Measurements from ENCODE around the gene HAGHL. TPM values are rescaled to one million over a fixed set of nuclear protein-coding genes. Genes with fewer than 3 reads are reported as not detected.
"Not testable (repeated sequence)": the region's sequence is repeated elsewhere in the genome, so short reads cannot be mapped to it uniquely, and the experiment has no call there.

HAGHL gene
- total RNA-seq, 1 experiment from 2014 or later = 7.8 TPM

DNA sequence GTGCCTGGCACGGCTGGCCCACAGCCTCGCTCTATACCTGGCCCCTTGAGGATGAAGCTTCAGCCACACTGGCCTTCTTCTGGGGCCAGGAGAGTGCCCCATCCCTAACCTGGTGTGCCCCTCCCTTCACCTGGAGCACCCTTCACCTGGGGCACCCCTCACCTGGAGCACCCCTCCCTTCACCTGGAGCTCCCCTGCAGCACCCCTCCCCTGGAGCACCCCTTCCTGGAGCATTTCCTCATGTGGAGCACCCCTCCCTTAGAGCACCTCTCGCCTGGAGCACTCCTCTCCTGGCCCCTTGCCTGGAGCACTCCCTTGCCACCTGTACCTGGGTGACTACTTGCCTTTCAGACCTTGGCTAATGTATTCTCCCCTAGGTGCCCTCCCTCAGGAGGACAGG lies 18.9 kb upstream of the HAGHL start:
- H3K36me3 ChIP-seq = no peaks in the 10 kb centered on the region
- DNase-seq (ENCODE audit: low read depth in 1 of 2, low spot score in 2 of 2) = no peak
- peaks cover 57% of the 10 kb centered on the region for H3K27me3 ChIP-seq (replicated peaks)

DNA sequence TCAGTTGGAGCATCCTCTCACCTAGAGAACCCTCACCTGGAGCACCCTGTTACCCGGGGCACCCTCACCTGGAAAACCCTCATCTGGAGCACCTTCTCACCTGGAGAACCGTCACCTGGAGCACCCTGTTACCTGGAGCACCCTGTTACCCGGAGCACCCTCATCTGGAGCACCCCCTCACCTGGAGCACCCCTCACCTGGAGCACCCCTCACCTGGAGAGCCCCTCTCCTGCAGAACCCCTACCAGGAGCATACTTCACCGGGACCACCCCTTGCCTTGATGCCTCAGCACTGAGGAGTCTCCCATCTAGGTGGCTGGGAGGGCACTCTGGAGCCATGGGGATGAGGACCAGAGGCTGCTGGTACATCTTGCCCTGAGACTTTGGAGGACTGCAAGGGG lies 17.9 kb upstream of the HAGHL start:
- H3K4me3 ChIP-seq = no peak overlapping the region
- peaks cover 11% of the 10 kb centered on the region for H3K4me1 ChIP-seq (replicated peaks)
- H3K27ac ChIP-seq = no peak overlapping the region
- DNase-seq (ENCODE audit: low read depth in 1 of 2, low spot score in 2 of 2) = no peak
- H3K9me3 ChIP-seq (replicated peaks) = no peaks in the 10 kb centered on the region
- H3K27me3 ChIP-seq (replicated peaks) = peaks cover 48% of the 10 kb centered on the region
- H3K36me3 ChIP-seq = no peaks in the 10 kb centered on the region

More for the DNA sequence above, 18.9 kb upstream of the HAGHL start:
- H3K4me1 ChIP-seq (replicated peaks) = peaks cover 11% of the 10 kb centered on the region
- H3K4me3 ChIP-seq = no peak overlapping the region
- no peak overlapping the region for H3K27ac ChIP-seq
- no peaks in the 10 kb centered on the region for H3K9me3 ChIP-seq (replicated peaks)

DNA sequence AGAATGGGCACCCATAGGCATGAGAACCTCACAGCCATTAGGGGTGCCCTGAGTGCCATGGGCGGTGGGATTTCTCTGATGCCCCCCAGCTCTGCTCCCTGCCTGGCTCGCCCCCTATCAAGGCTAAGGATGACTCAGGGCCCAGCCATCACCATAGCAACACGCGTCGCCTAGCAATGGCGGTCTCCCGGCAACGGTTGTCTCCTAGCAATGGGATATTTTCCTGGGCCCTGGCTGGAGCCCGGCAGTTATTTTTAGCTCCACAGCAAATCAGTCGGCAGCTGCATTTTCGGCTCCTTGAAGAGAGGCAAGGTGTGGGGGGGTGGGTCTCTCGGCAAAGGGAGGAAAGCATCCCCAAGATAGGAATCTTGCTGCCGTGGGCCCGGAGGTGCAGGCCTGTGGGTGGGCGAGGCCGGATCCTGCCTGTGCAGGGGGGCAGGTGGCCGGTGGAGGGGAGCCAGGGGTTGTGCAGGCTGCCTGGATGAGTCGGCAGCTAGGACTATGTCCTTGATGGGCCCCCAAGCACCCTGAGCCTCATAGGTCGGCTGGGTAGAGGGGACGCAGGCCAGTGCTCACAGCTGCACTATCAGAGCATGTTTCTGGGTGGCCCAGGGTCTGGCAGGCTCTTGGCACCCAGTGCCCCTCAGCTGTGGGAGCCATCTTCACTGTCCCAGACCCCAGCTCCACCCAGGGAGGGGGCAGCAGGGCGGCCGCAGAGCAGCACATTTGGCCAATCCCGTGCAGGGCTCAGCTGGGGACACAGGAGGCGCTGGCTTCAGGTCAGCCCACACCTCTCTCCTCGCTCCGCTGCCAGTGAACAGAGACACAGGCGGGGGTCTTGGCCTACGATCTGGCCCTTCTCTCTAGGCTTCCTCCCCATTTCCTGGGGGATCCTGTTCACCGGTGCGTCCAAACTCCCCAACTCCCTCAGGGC lies 17.1 kb upstream of the HAGHL start:
- no peak overlapping the region for H3K27ac ChIP-seq
- no peak overlapping the region for H3K4me3 ChIP-seq
- H3K36me3 ChIP-seq = no peaks in the 10 kb centered on the region
- H3K27me3 ChIP-seq (replicated peaks) = peaks cover 39% of the 10 kb centered on the region
- H3K4me1 ChIP-seq (replicated peaks) = peaks cover 19% of the 10 kb centered on the region
- peak; percentile 66 to 85 for DNase-seq (ENCODE audit: low read depth in 1 of 2, low spot score in 2 of 2)
- no peaks in the 10 kb centered on the region for H3K9me3 ChIP-seq (replicated peaks)

DNA sequence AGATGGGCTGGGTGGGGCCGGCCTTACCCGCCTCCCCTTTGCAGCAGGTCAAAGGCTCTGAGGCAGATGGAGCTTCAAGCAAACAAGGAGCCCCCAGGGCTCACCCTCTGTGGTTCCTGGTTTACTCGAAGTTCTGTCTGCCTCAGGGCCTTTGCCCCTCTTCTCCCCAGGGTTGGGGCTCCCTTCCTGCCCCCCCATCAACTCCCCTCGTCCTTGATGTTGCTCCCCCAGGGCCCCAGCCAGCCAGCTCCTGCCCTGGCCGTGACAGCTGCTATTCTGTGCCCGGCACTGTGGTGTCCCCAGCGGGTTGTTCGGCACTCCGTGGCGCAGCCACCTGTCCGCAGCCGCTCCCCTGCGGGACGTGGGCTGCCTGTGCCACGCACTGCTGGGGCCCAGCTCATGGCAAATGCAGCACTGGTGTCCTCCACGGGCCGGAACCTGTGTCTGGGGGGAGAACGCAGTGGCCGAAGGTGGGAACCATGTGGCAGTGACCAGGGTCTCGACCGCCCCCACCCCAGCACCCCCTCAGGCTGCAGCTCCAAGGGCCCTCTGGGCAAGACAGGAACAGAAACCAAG lies 16.3 kb upstream of the HAGHL start:
- DNase-seq (ENCODE audit: low read depth in 1 of 2, low spot score in 2 of 2) = no peak
- Histone ChIP-seq H3K4me1 (replicated peaks) (peaks cover 25% of the 10 kb centered on the region), H3K4me3 (no peak overlapping the region), H3K9me3 (replicated peaks) (peaks cover 3% of the 10 kb centered on the region; the same call in 1 of the 2 replicates), H3K27me3 (replicated peaks) (peaks cover 36% of the 10 kb centered on the region), H3K27ac (no peak overlapping the region), H3K36me3 (peaks cover 3% of the 10 kb centered on the region; the same call in 1 of the 2 replicates)

DNA sequence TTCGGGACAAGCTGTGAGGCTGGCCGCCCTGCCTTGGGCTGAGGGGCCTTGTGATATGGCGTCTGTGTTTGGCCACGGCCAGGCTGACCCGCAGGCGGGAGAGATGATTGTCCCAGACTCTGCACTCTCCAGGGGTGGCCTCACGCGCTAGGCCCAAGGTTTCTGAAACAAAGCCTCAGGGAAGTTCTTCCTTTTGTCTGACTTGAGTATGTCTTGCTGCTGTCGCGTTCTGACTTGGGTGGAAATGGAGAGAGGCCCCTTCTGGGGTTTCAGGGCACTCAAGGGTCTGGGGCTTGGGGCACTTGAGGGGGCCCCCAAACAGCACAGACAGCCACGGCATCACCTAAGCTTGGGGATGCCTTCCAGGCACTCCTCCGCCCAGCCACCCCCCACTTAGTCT lies 15.8 kb upstream of the HAGHL start:
- H3K36me3 ChIP-seq = peaks cover 3% of the 10 kb centered on the region; the same call in 1 of the 2 replicates
- H3K9me3 ChIP-seq (replicated peaks) = peaks cover 3% of the 10 kb centered on the region; the same call in 1 of the 2 replicates
- peaks cover 34% of the 10 kb centered on the region for H3K27me3 ChIP-seq (replicated peaks)
- peaks cover 30% of the 10 kb centered on the region for H3K4me1 ChIP-seq (replicated peaks)
- H3K4me3 ChIP-seq = no peak overlapping the region
- no peak overlapping the region for H3K27ac ChIP-seq
- DNase-seq (ENCODE audit: low read depth in 1 of 2, low spot score in 2 of 2) = no peak

DNA sequence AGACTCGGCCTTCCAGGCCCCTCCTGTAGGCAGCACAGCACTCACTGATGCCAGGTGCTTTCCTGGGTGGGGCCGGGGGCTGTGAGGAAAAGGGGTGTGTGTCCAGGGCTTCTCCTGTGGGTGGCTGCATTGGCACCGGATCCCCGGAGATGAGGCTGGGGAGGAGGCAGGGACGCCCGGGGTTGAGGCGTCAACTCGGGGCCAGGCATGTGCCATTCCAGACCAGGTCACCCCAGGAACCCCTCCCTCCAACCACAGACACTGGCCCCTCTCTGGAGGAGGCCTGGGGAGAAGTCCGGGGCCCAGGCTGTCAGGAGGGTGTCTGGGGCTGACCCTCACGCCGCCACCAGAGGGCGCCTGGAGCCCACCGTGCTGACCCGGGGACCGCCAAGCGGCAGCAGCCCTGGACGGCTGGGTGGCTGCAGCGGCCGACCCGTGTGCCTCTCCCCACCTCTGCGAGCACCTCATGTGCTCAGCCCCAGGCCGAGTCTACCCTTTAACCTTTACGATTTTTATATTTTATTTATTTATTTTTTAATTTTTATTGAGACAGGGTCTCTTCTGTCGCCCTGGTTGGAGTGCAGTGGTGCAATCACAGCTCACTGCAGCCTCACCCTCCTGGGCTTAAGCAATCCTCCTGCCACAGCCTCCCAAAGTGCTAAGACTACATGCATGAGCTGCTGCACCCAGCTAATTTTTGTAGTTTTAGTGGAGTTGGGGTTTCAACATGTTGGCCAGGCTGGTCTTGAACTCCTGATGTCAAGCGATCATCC lies 15.2 kb upstream of the HAGHL start:
- Histone ChIP-seq H3K4me1 (replicated peaks) (peaks cover 34% of the 10 kb centered on the region), H3K27ac (no peak overlapping the region), H3K27me3 (replicated peaks) (peaks cover 27% of the 10 kb centered on the region), H3K36me3 (peaks cover 3% of the 10 kb centered on the region; the same call in 1 of the 2 replicates), H3K9me3 (replicated peaks) (peaks cover 3% of the 10 kb centered on the region; the same call in 1 of the 2 replicates), H3K4me3 (no peak overlapping the region)
- peak; percentile 62 to 84 for DNase-seq (ENCODE audit: low read depth in 1 of 2, low spot score in 2 of 2)

DNA sequence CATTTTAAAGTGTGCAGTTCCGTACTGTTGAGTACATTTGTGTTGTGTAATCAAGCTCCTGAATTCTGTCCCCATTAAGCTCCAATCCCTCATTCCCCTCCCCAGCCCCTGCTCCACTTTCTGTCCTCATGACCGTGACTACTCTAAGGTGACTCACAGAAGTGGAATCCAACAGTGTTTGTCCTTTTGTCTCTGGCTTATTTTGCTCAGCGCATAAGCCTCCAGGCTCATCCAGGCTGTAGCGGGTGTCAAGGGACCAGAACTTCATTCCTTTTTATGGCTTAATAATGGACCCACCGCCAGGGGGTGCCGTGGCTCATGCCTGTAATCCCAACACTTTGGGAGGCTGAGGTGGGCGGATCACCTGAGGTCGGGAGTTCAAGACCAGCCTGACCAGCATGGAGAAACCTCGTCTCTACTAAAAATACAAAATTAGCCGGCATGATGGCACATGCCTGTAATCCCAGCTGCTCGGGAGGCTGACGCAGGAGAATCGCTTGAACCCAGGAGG lies 14.1 kb upstream of the HAGHL start:
- peak; percentile 89 to 92 for DNase-seq (ENCODE audit: low read depth in 1 of 2, low spot score in 2 of 2)
- Histone ChIP-seq H3K4me1 (replicated peaks) (peaks cover 34% of the 10 kb centered on the region), H3K27me3 (replicated peaks) (peaks cover 22% of the 10 kb centered on the region)
- H3K36me3 ChIP-seq; H3K9me3 ChIP-seq (replicated peaks); H3K4me3 ChIP-seq; H3K27ac ChIP-seq: not testable (repeated sequence)

DNA sequence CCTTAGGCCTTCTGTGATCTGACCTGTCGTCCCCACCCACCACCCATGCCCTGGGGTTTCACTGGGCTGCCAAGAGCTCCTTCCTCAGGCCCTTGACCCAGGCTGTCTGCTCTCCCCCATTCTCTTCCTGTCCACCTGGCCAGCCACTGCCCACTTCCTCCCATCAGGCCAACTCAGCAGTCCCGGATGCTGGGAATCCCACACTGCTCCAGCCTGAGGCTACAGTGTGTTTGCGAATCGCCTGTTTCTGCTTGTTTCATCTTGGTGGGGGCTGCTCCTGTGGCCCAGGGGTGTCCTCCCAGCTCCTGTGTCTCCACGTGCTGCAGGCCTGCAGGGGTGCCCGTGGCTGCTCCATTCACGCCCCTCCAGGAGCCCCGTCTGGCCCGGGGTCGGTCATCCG lies 12.8 kb upstream of the HAGHL start:
- no peak for DNase-seq (ENCODE audit: low read depth in 1 of 2, low spot score in 2 of 2)
- peaks cover 35% of the 10 kb centered on the region for H3K4me1 ChIP-seq (replicated peaks)
- peaks cover 3% of the 10 kb centered on the region; the same call in 1 of the 2 replicates for H3K9me3 ChIP-seq (replicated peaks)
- no peak overlapping the region for H3K4me3 ChIP-seq
- H3K27ac ChIP-seq = no peak overlapping the region
- peaks cover 20% of the 10 kb centered on the region for H3K27me3 ChIP-seq (replicated peaks)
- peaks cover 3% of the 10 kb centered on the region; the same call in 1 of the 2 replicates for H3K36me3 ChIP-seq

DNA sequence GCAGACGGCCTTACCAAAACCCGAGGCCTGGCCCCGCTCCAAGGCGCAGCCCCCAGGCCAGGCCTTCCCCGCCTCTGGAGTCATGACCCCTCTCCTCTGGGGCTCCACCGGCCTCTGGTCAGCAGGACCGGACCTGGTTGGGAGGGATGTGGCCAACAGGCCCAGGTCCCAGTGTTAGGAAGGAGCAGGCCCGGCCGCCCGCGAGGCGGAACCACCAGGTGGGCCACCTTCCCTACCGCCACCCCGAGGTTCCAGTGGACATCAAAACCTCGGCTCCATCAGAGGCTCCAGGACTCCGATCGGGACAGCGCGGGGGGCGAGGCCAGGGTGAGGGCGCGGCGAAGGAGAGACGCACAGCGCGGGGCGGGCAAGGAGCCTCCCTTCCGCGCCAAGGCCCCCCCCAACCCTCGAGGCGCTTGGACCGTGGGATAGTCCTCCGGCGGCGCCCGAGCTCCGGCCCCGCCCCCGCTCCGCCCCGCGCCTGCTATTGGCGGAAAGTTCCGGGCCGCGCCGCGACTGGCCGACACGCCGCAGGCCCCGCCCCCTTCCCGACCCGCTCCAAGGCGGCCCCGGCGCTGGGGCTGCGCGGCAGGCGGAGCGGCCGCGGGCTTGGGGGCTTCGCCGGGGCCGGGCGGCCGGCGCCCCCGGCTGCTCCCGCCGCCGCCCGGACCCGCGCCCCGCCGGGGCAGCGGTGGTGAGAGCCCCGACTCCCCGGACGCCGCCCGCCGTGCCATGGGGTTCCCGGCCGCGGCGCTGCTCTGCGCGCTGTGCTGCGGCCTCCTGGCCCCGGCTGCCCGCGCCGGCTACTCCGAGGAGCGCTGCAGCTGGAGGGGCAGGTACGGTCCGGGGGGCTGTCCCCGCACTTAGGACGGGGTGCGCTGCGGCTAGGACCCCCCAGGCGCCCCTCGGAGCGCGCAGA lies 12.1 kb upstream of the HAGHL start, which contains the start of gene METRN:
METRN (plus strand) TSS at position 561 of the 919 bp plus-strand sequence; CDS start at position 733, 172 bp downstream.
- peak within 1 kb of the TSS; percentile 62 for H3K4me3 ChIP-seq
- H3K9me3 ChIP-seq (replicated peaks) = peaks cover 3% of the 10 kb centered on the region; the same call in 1 of the 2 replicates
- peaks cover 38% of the 10 kb centered on the region for H3K4me1 ChIP-seq (replicated peaks)
- DNase-seq (ENCODE audit: low read depth in 1 of 2, low spot score in 2 of 2) = peak; percentile 84 to 92
- H3K36me3 ChIP-seq = peaks cover 3% of the 10 kb centered on the region; the same call in 1 of the 2 replicates
- peaks cover 12% of the 10 kb centered on the region for H3K27me3 ChIP-seq (replicated peaks)
- no peak within 1 kb of the TSS for H3K27ac ChIP-seq

DNA sequence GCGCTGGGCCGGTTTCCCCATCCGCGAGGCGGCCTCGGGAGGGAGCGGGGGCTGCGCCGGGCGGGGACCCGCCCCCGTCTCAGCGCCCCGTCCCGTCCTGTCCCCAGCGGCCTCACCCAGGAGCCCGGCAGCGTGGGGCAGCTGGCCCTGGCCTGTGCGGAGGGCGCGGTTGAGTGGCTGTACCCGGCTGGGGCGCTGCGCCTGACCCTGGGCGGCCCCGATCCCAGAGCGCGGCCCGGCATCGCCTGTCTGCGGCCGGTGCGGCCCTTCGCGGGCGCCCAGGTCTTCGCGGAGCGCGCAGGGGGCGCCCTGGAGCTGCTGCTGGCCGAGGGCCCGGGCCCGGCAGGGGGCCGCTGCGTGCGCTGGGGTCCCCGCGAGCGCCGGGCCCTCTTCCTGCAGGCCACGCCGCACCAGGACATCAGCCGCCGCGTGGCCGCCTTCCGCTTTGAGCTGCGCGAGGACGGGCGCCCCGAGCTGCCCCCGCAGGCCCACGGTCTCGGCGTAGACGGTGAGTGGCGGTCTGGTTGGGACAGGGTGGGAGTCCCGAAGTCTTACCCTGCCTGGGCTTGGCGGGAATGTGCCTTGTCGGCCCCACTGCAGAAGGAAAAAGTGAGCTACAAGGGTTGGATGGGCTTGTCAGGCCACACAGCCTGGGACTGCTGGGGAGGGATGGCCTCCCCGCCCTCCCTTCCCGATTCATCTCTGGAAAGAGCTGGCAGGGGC lies 11.3 kb upstream of the HAGHL start:
- peaks cover 4% of the 10 kb centered on the region for H3K27me3 ChIP-seq (replicated peaks)
- DNase-seq (ENCODE audit: low read depth in 1 of 2, low spot score in 2 of 2) = peak in 1 of 2 experiments; percentile 59
- H3K4me1 ChIP-seq (replicated peaks) = peaks cover 43% of the 10 kb centered on the region
- H3K9me3 ChIP-seq (replicated peaks) = peaks cover 3% of the 10 kb centered on the region; the same call in 1 of the 2 replicates
- H3K4me3 ChIP-seq = peak overlapping the region; percentile 62
- no peak overlapping the region for H3K27ac ChIP-seq
- peaks cover 3% of the 10 kb centered on the region for H3K36me3 ChIP-seq

DNA sequence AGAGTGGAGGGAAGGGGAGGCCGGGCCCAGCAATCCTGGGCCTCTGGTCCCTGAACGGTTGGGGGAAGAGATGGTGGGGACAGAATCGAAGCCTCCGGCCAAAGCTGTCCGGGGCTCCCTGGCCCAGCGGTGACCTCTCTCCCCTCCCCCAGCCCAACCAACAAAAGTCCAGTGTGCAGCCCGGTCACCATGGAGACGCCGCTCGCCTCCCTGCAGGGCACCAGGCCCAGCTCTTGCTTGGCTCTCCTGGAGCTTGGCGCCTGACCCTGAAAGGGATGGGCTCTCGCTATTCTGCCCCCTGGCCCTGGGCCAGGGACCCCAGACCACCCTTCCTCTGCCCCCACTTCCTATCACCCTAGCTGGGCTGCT lies 10.7 kb upstream of the HAGHL start:
- DNase-seq (ENCODE audit: low read depth in 1 of 2, low spot score in 2 of 2) = no peak
- peak overlapping the region; percentile 62; the same call in 1 of the 2 replicates for H3K4me3 ChIP-seq
- H3K4me1 ChIP-seq (replicated peaks) = peaks cover 49% of the 10 kb centered on the region
- no peaks in the 10 kb centered on the region; the same call in 1 of the 2 replicates for H3K27me3 ChIP-seq (replicated peaks)
- H3K36me3 ChIP-seq = peaks cover 6% of the 10 kb centered on the region
- H3K27ac ChIP-seq = no peak overlapping the region
- H3K9me3 ChIP-seq (replicated peaks) = peaks cover 5% of the 10 kb centered on the region; the same call in 1 of the 2 replicates

Data from SJSA1 (cell line).